OCI-LY7 (cell line): Measurements from ENCODE around the gene ATP6V0E2.

Experiments
- EZH2phosphoT487 ChIP-seq: fragments of 200-600 bp; sonication (generic); IDR thresholded peaks from 2 replicates; pipeline ENCODE4 v1.6.1; 2018; ENCODE audit warnings: low read depth, borderline replicate concordance, mild to moderate bottlenecking, mixed run types, antibody characterized with exemption, low read length, moderate library complexity, mixed read lengths
- TF ChIP-seq, protein P1 (sequence below): fragments of 200-600 bp; sonication (generic); conservative IDR thresholded peaks from 2 replicates; pipeline ENCODE4 v1.5.1; 2014; ENCODE audit warnings: mild to moderate bottlenecking, antibody characterized with exemption, low read length, moderate library complexity, mixed read lengths

DNA sequence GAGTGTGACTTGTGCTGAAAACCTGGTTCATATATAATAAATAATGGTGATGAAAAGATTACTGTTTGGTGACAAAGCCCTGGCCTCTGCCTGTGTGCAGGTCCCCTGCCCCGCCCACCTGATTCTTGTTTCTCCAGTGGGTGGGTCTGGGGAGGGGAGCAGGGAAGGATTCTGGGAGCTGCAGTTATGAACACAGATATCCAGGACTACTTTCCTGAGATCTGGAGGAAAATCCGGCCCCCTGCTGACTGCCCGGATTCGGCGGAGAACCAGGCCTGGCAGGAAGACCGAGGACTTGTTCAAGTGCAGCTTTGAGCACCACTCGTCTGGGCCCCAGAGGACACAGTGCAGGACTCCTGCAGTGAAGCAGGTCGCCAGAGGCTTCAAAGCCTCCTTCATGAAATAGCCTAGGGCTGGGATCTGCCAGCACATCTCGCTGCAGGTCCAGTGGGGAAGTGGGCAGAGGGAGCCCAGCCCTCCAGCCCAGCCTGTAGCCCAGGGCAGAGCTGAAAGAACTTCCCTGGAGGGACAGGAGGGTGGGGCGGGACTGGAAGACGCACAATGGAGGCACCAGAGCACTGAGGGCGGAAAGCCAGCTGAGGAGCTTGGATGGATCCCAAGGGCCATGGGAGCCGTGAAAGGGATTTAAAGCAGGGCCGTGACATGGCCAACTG lies 7.0 kb downstream of the ATP6V0E2 start:
- TF ChIP-seq, protein P1, sequence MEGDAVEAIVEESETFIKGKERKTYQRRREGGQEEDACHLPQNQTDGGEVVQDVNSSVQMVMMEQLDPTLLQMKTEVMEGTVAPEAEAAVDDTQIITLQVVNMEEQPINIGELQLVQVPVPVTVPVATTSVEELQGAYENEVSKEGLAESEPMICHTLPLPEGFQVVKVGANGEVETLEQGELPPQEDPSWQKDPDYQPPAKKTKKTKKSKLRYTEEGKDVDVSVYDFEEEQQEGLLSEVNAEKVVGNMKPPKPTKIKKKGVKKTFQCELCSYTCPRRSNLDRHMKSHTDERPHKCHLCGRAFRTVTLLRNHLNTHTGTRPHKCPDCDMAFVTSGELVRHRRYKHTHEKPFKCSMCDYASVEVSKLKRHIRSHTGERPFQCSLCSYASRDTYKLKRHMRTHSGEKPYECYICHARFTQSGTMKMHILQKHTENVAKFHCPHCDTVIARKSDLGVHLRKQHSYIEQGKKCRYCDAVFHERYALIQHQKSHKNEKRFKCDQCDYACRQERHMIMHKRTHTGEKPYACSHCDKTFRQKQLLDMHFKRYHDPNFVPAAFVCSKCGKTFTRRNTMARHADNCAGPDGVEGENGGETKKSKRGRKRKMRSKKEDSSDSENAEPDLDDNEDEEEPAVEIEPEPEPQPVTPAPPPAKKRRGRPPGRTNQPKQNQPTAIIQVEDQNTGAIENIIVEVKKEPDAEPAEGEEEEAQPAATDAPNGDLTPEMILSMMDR = no peak
- TF ChIP-seq EZH2phosphoT487 = no peak
